NCI-H1417 treated with DMSO at 0.1 percent for 48 hours (cell line): ENCODE results near the gene C11orf21.

ENCODE experiments used
- DNase-seq: peaks from one replicate; lab custom pipeline; 2025; lab: John Stamatoyannopoulos, UW

Gene C11orf21

GRCh38 chr11:2320568-2321310 lies 19.0 kb upstream of the C11orf21 start:
- DNase-seq: no peak

- DNase-seq: no peak
Observed at GRCh38 chr11:2319791-2320472, 18.2 kb upstream of the C11orf21 start.

- DNase-seq: no peak
Observed at GRCh38 chr11:2318707-2319106, 17.0 kb upstream of the C11orf21 start.

DNA sequence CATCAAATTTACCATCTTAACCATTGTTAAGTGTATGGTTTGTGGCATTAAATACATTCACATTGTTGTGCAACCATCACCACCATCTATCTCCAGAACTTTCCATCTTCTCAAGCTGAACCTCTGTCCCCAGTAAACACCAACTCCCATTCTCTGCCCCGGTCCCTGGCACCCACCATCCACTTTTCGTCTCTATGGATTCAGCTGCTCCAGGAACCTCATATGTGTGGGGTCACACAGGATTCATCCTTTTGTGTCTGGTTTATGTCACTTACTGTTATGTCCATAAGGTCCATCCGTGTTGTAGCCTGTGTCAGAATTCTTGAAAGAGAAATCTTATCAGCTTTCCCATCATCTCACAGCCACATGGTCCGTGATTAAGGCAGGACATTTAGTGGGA lies 16.4 kb upstream of the C11orf21 start:
- no peak for DNase-seq

DNA sequence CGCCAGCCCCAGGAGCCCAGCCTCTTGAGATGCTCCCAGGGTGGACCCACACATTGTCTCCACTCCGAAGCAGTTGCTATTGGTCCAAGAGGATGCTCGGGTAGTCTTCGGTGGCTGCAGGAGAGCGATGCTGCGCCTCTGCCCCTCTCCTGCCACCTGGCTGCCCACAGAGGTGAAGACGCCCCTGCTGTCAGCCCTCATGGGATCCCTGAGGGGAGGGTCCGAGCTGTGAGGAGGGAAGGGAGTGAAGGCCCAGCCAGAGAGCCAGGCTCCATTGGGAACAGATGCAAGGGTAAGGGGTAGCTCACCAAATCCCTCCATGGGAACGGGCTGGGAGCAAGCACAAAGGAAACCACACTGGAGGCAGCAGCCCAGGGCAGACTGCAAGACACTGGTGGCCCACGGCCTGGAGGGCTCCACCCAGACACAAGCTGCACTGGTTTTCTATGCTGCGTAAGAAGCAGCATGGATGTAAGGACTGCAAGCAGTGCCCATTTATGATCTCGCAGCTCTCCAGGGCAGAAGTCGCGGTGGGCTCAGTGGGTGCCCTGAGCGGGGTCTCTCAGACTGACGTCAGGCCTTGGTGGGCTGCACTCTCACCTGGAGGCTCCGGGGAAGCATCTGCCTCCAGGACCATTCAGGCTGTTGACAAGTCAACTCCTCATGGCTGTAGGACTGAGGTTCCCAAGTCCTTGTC lies 15.8 kb upstream of the C11orf21 start:
- no peak for DNase-seq

GRCh38 chr11:2316963-2317244 lies 15.2 kb upstream of the C11orf21 start:
- DNase-seq: no peak

GRCh38 chr11:2316169-2316962 lies 14.6 kb upstream of the C11orf21 start:
- DNase-seq: no peak

DNA sequence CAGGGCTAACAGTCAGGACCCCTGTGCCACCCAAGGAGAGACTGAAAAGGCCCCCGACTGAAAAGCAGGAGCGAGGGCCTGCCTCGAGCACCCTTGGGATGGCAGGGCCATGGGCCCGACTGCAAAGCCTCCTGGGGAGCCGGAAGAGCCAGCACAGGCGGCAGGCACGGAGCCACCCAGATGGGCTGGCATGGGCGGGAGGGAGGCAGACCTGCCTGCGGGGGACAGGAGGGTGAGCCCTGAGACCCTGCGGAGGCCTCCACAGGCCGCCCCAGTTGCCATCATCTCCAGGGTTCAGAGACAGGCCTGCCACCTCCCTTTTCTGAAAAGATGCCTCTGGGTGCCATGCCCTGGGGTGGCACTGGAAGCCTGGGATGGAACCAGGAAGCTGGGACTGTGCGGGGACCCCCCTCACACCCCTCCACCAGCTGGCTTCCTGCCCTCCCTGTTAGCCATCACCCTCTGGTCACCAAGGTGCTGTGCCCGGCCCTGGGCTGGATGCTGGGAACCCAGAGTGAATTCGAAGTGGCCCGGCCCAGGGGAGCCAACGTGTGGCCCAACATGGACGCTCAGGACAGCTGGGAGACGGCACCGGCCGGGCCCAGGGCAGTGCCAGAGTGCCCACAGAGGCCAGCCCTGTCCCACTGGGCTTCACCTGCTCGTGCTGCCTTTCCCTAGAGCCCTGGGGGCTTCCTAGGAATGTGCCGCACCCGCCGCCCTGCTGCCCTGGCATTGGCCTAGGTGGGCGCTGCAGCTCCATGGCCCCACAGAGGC lies 13.9 kb upstream of the C11orf21 start:
- DNase-seq: no peak

GRCh38 chr11:2314525-2315394 lies 13.0 kb upstream of the C11orf21 start:
- DNase-seq: no peak

DNA sequence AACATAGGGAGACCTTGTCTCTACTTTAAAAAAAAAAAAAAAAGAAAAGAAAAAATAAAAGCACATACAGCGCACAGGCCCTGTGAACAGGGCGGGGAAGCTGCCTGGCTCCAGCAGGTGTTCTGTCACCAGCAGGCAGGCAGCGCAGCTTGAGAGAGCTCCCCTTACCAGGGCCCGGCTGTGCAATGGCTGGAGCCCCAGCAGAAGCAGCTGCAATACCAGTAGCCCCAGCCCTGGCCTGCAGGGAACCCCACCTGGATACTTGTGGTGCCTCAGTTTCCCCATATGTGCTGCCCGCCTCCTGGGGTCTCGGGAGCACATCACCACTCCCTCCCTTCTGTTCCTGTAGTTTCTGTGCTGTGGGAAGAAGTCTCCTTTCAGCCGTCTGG lies 12.4 kb upstream of the C11orf21 start:
- DNase-seq: no peak

DNA sequence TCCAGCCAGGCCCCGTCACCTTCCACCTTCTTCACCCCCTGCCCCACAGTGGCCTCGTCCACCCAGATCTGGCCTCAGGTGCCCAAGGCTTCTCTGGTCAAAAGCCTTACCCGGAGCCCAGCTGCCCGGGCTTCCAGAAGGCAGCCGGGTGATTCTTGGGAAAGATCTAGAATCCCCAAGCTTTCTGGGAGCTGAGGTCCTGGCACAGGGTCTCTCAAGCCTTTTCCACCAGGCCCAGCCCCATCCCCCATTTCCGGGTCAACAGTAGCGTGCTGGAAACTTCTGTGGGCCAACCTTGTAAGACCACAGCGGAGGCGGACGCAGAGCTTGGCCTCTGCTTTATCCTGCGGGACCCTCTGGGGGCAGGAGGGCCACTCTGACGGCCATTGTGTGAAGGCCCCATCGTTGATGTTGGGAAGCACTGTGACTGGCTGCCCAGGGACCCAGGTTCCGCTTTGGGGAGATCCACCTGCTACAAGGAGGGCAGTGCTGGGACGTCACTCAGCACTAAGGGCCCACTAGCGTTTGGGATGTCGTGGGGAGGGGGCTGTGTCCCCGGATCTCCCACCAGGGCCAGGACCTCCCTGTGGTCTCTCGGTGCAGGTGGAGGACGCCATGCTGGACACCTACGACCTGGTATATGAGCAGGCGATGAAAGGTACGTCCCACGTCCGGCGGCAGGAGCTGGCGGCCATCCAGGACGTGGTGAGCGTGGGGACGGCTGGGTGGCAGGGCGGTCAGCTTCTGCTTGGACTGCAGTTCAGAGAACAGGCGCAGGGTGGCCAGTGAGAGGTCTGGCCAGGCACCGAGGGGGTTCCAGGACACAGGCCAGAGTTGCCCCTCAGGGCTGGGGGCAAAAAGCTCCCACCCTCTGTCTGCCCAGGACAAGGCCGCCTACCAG lies 11.6 kb upstream of the C11orf21 start:
- DNase-seq: no peak

DNA sequence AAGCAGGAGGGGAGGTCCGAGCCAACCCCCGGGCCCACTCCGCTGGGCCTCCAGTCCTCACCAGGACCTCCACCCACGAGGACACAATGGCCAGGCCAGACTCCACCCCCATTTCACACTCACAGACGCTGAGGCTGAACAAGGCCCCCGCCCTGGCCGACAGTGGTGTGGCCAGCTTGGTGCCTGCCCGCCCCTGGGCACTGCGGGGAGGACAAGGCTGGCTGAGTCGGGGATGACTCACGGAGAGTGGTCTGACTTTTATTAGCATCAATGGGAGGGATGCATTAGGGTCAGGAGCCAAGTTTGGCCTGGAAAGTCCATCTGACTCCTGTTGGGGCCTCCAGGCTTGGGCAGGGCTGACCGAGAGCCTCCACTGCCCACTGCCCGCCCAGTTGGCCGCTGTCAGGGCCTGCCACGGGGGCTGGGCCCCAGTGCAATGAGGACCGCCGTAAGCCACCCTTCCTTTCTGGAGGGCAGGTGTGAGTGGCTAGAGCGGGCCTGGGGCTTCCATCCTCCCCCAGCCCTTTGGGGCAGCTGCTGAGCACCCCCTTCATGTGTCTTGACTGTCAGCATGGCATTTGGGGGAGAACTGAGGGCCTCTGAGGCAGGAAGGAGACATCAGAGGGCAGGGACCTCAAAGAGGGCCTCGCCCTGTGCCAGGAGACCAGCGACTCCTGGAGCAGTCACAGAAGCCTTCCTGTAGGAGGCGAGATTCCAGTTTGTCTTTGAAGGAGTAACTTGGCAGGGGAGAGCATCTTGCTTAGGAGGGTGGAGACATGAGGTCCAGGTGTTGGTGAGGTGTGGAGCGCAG lies 10.7 kb upstream of the C11orf21 start:
- DNase-seq: no peak

DNA sequence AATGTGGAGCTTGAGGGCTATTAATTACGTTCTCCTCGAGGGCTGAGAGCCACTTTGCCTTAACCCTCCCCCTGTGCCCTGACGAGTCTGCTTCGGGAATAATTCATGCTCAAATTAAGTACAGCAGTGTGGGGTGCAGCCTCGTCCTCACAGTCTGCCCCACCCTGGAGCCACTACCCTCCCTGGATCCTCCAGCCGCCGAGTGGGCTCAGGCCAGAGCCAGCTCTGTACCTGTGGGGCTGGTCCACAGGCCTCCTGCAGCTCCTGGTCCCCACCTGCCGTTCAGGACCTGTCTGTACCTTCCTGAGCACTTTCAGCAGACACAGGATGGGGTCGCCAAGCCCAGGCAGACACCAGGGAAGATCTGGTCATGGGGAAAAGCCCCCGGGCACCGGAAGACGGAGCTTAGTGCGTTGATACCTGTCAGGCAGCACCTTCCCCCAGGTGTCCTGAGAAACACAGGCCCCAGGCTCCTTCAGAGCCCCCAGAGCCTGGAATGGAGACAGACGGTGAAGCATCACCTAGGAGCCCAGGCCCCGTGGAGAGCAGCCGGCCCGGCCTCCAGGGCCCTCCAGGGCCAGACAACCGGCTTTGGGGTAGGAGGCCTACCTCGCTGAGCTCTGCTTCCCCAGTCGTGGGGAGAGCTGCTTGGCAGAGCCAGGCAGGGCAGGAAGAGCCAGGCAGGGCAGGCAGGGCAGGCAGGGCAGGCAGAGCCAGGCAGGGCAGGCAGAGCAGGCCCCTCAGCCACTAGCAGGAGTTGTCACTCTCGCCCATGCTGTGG lies 9.8 kb upstream of the C11orf21 start:
- DNase-seq: no peak

DNA sequence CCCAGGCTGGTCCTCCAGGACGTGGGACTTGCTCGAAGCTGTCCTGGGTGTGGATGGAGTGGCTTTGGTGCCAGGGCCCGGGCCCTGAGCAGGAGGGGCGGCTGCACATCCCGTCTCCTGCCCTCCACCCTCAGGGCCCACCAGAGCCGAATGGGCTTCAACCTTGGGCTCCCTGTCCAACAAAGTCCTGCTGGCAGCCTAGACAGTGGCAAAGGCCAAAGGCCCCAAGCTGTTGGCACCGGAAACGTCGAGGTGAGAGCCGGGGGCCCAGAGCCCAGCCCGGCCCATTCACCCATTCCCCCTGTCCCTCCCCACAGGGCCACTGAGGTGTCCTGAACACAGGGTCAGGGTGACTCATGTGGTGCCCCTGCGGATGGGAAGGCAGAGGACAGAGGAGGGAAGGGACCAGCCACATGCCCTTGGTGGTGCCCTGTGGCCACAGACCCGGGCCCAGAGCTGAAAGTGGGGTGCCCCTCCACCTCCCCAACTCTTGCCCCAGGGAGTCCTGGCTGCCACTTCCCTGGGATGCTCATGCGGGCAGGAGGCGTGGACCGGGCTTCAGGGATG lies 9.2 kb upstream of the C11orf21 start:
- no peak for DNase-seq

GRCh38 chr11:2310073-2310785 lies 8.5 kb upstream of the C11orf21 start:
- no peak for DNase-seq

- DNase-seq: no peak
Observed at GRCh38 chr11:2309251-2310072, 7.7 kb upstream of the C11orf21 start.
